ENCODE results near the gene UBE2I. TPM values are rescaled to one million over a fixed set of nuclear protein-coding genes. Genes with fewer than 3 reads are reported as not detected.

UBE2I gene
- total RNA-seq, 1 experiment from 2014 or later = 290 TPM

- H2BK5ac ChIP-seq (ENCODE audit: insufficient read length, low read length) = no peak overlapping the region
- H4K20me1 ChIP-seq (ENCODE audit: control insufficient read depth, insufficient read depth, insufficient read length) = no peaks in the 10 kb centered on the region
- H3K23ac ChIP-seq (ENCODE audit: insufficient read length, low read depth, low read length) = no peak overlapping the region
- H3T11ph ChIP-seq (ENCODE audit: low read length) = no peak overlapping the region
- no peak overlapping the region for H4K5ac ChIP-seq (ENCODE audit: insufficient read length, low read depth, low read length)
- H3K23me2 ChIP-seq (ENCODE audit: insufficient read length, low read depth, low read length, poor library complexity, severe bottlenecking) = peaks cover 3% of the 10 kb centered on the region
- no peaks in the 10 kb centered on the region for H3K9me3 ChIP-seq (ENCODE audit: control insufficient read depth, low read depth, low read length)
- no peak overlapping the region for H3K27ac ChIP-seq (ENCODE audit: insufficient read length, low read depth, low read length)
- no peak overlapping the region for H2BK15ac ChIP-seq (ENCODE audit: low read depth, low read length)
- H3K36me3 Mint-ChIP-seq (ENCODE audit: insufficient read depth in 1 of 3, low read depth in 3 of 3) = peaks cover 2 to 8% (median 5%) of the 10 kb centered on the region in 3 experiments; a peak in 5 of 7 replicates
- no peaks in the 10 kb centered on the region for H3K4me1 ChIP-seq (ENCODE audit: insufficient read depth, low read length)
- no peak overlapping the region for H4K91ac ChIP-seq (ENCODE audit: insufficient read length, low read depth, low read length)
- no peak overlapping the region for H2BK12ac ChIP-seq (ENCODE audit: insufficient read length, low read depth, low read length)
- no peak overlapping the region for H3K4me2 ChIP-seq (ENCODE audit: insufficient read depth, insufficient read length, low read length)
- H3K79me2 ChIP-seq (ENCODE audit: insufficient read depth, low read length) = peaks cover 2% of the 10 kb centered on the region; the same call in 1 of the 2 replicates
- no peaks in the 10 kb centered on the region; a peak in 1 of 5 replicates for H3K9me3 Mint-ChIP-seq
- H3K14ac ChIP-seq (ENCODE audit: insufficient read depth, low read length) = no peak overlapping the region
- H3K18ac ChIP-seq (ENCODE audit: insufficient read length, low read depth, low read length) = no peak overlapping the region
- H3K79me1 ChIP-seq (ENCODE audit: insufficient read depth, low read depth, low read length, poor library complexity, severe bottlenecking) = no peaks in the 10 kb centered on the region
- H3K4me3 Mint-ChIP-seq = no peak overlapping the region
- H4K8ac ChIP-seq (replicated peaks; ENCODE audit: insufficient read length, low read depth, low read length) = no peak overlapping the region
- WGBS (ENCODE audit: extremely low coverage, insufficient read length, low lambda C conversion rate) = no CpG with 5 or more reads among the region's 15 CpGs
- H2AFZ ChIP-seq (ENCODE audit: low read length) = no peak overlapping the region
- H3K4ac ChIP-seq (ENCODE audit: low read depth, low read length) = no peak overlapping the region
- no peaks in the 10 kb centered on the region for H3K27me3 Mint-ChIP-seq (ENCODE audit: low read depth)
- H3K4me1 Mint-ChIP-seq = peaks cover 4 to 9% of the 10 kb centered on the region in 2 experiments
- H2AK5ac ChIP-seq (ENCODE audit: insufficient read length, low read length) = no peak overlapping the region
- no peak for TF ChIP-seq CTCF (conservative IDR thresholded peaks at IDR 0.05)
- no peak overlapping the region for H3K27ac Mint-ChIP-seq
- no peak overlapping the region for H2BK20ac ChIP-seq (ENCODE audit: low read depth, low read length, poor library complexity, severe bottlenecking)
- no peak for DNase-seq
- H3K56ac ChIP-seq (ENCODE audit: insufficient read length, low read depth, low read length) = no peak overlapping the region
- H3K27me3 ChIP-seq (ENCODE audit: insufficient read depth, low read length) = no peaks in the 10 kb centered on the region
- H2BK120ac ChIP-seq (ENCODE audit: low read depth, low read length, poor library complexity, severe bottlenecking) = no peak overlapping the region
- H3K9ac ChIP-seq (ENCODE audit: extremely low read depth, insufficient read length, low read length) = no peak overlapping the region
Measured at GRCh38 chr16:1355591-1355990, 46.2 kb downstream of the UBE2I start.

Measured in H9 (cell line).